Measurements from ENCODE around the gene PSAT1.

PSAT1 gene

DNA sequence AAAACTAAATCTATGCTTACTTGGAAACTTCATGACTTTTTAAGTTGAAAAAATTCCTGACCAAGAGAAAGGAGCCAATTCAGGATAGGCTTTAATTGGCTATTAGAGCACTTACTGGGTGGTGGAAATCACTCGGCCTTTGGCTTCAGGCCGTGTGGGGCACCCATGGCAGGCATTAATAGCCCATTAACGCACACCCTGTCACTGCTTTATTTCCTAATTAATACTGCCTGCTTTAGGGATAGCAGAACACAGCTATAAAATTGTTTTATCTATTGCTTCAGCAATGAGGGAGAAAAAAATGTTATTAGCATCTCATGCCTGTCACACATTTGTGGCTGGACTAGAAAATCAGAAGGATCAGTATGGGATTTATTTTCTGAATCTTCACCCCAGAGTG, 58.1 kb downstream of the PSAT1 start:
- TF ChIP-seq ZBTB7A (IDR thresholded peaks at IDR 0.05; ENCODE audit: low read depth) (no peak), REST (IDR thresholded peaks at IDR 0.05; ENCODE audit: low read depth) (no peak), YY1 (IDR thresholded peaks at IDR 0.05; ENCODE audit: low read depth) (no peak), TEAD4 (IDR thresholded peaks at IDR 0.05) (no peak), CREB1 (IDR thresholded peaks at IDR 0.05; ENCODE audit: low read depth) (no peak), NFIC (IDR thresholded peaks at IDR 0.05) (no peak), RAD21 (IDR thresholded peaks at IDR 0.05; ENCODE audit: low read depth) (no peak), TCF12 (IDR thresholded peaks at IDR 0.05; ENCODE audit: low read depth) (no peak), TAF1 (IDR thresholded peaks at IDR 0.05; ENCODE audit: low read depth) (no peak), EGR1 (IDR thresholded peaks at IDR 0.05) (no peak), EP300 (IDR thresholded peaks at IDR 0.05; ENCODE audit: borderline replicate concordance) (no peak), CEBPB (IDR thresholded peaks at IDR 0.05) (no peak), FOXM1 (IDR thresholded peaks at IDR 0.05; ENCODE audit: borderline replicate concordance, low read depth) (no peak), MAX (IDR thresholded peaks at IDR 0.05) (no peak)
- TF ChIP-seq, protein P1, sequence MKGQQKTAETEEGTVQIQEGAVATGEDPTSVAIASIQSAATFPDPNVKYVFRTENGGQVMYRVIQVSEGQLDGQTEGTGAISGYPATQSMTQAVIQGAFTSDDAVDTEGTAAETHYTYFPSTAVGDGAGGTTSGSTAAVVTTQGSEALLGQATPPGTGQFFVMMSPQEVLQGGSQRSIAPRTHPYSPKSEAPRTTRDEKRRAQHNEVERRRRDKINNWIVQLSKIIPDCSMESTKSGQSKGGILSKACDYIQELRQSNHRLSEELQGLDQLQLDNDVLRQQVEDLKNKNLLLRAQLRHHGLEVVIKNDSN (IDR thresholded peaks at IDR 0.05), result no peak

DNA sequence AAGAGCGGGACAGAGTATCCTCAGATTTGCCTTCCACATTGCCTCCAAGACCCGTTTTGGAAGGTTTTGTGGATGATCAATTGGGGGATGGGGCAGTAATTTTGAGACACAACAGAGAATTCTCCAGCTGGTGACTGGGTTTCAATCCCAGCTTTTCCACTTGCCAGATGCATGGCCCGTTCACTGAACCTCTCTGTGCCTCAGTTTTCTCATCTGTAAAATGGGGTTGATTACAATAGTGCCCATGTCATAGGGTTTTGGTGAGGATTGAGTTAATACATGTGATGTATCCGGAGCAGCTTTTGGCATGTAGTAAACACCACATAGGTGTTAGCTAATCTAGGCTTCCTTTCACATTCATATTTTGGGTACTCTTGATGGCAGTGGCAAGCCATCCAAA, 59.7 kb downstream of the PSAT1 start:
- TF ChIP-seq TEAD4 (IDR thresholded peaks at IDR 0.05), result no peak
- no peak for TF ChIP-seq TCF12 (IDR thresholded peaks at IDR 0.05; ENCODE audit: low read depth)
- no peak for TF ChIP-seq EGR1 (IDR thresholded peaks at IDR 0.05)
- TF ChIP-seq FOXM1 (IDR thresholded peaks at IDR 0.05; ENCODE audit: borderline replicate concordance, low read depth), result no peak
- no peak for TF ChIP-seq CREB1 (IDR thresholded peaks at IDR 0.05; ENCODE audit: low read depth)
- TF ChIP-seq ZBTB7A (IDR thresholded peaks at IDR 0.05; ENCODE audit: low read depth), result no peak
- TF ChIP-seq YY1 (IDR thresholded peaks at IDR 0.05; ENCODE audit: low read depth), result no peak
- no peak for TF ChIP-seq EP300 (IDR thresholded peaks at IDR 0.05; ENCODE audit: borderline replicate concordance)
- no peak for TF ChIP-seq REST (IDR thresholded peaks at IDR 0.05; ENCODE audit: low read depth)
- TF ChIP-seq RAD21 (IDR thresholded peaks at IDR 0.05; ENCODE audit: low read depth), result no peak

- TF ChIP-seq MAX (IDR thresholded peaks at IDR 0.05), result no peak
- no peak for TF ChIP-seq EGR1 (IDR thresholded peaks at IDR 0.05)
- TF ChIP-seq FOXM1 (IDR thresholded peaks at IDR 0.05; ENCODE audit: borderline replicate concordance, low read depth), result no peak
Measured at GRCh38 chr9:78357165-78357873, 60.4 kb downstream of the PSAT1 start.

GRCh38 chr9:78358329-78359051, 61.6 kb downstream of the PSAT1 start:
- TF ChIP-seq FOXM1 (IDR thresholded peaks at IDR 0.05; ENCODE audit: borderline replicate concordance, low read depth), result no peak
- TF ChIP-seq RAD21 (IDR thresholded peaks at IDR 0.05; ENCODE audit: low read depth), result no peak
- TF ChIP-seq TAF1 (IDR thresholded peaks at IDR 0.05; ENCODE audit: low read depth), result no peak
- no peak for TF ChIP-seq YY1 (IDR thresholded peaks at IDR 0.05; ENCODE audit: low read depth)
- TF ChIP-seq TCF12 (IDR thresholded peaks at IDR 0.05; ENCODE audit: low read depth), result no peak
- no peak for TF ChIP-seq ZBTB7A (IDR thresholded peaks at IDR 0.05; ENCODE audit: low read depth)
- TF ChIP-seq TEAD4 (IDR thresholded peaks at IDR 0.05), result no peak
- TF ChIP-seq MAX (IDR thresholded peaks at IDR 0.05), result no peak
- TF ChIP-seq EP300 (IDR thresholded peaks at IDR 0.05; ENCODE audit: borderline replicate concordance), result no peak
- no peak for TF ChIP-seq EGR1 (IDR thresholded peaks at IDR 0.05)
- TF ChIP-seq CREB1 (IDR thresholded peaks at IDR 0.05; ENCODE audit: low read depth), result no peak
- TF ChIP-seq, protein P1 (IDR thresholded peaks at IDR 0.05), result no peak
- no peak for TF ChIP-seq REST (IDR thresholded peaks at IDR 0.05; ENCODE audit: low read depth)

Measured in Ishikawa (cell line).